ENCODE measurements around the gene EPN1. TPM values are rescaled to one million over a fixed set of nuclear protein-coding genes. Genes with fewer than 3 reads are reported as not detected.

The EPN1 gene
- total and polyA plus RNA-seq, 9 of the 15 experiments (the other 6 are each of a cell fraction or from before 2014, with no cell fraction given): 0.08 to 138 (median 12.7) TPM

GRCh38 chr19:55647732-55648584 is 27.1 kb upstream of the EPN1 start, which contains the start of gene CCDC106 (continued):
- TF ChIP-seq, protein P1, sequence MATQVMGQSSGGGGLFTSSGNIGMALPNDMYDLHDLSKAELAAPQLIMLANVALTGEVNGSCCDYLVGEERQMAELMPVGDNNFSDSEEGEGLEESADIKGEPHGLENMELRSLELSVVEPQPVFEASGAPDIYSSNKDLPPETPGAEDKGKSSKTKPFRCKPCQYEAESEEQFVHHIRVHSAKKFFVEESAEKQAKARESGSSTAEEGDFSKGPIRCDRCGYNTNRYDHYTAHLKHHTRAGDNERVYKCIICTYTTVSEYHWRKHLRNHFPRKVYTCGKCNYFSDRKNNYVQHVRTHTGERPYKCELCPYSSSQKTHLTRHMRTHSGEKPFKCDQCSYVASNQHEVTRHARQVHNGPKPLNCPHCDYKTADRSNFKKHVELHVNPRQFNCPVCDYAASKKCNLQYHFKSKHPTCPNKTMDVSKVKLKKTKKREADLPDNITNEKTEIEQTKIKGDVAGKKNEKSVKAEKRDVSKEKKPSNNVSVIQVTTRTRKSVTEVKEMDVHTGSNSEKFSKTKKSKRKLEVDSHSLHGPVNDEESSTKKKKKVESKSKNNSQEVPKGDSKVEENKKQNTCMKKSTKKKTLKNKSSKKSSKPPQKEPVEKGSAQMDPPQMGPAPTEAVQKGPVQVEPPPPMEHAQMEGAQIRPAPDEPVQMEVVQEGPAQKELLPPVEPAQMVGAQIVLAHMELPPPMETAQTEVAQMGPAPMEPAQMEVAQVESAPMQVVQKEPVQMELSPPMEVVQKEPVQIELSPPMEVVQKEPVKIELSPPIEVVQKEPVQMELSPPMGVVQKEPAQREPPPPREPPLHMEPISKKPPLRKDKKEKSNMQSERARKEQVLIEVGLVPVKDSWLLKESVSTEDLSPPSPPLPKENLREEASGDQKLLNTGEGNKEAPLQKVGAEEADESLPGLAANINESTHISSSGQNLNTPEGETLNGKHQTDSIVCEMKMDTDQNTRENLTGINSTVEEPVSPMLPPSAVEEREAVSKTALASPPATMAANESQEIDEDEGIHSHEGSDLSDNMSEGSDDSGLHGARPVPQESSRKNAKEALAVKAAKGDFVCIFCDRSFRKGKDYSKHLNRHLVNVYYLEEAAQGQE (IDR thresholded peaks at IDR 0.05; ENCODE audit: borderline replicate concordance): no peak
- TF ChIP-seq, protein P1 (CRISPR knock-in tag; IDR thresholded peaks at IDR 0.05; ENCODE audit: low read depth): 0 out of 2 replicates have a peak, but pooled peaks have one; percentile 38
- TF ChIP-seq NBN (IDR thresholded peaks at IDR 0.05; ENCODE audit: low read depth) (peak; percentile 70; the same call in 1 of the 2 replicates), CCNT2 (IDR thresholded peaks at IDR 0.05; ENCODE audit: borderline replicate concordance, extremely low read depth, insufficient read length, low read depth, low read length) (peak; percentile 45), ZBTB8A (IDR thresholded peaks at IDR 0.05; ENCODE audit: partially characterized antibody) (no peak), ZNF12 (CRISPR knock-in tag; IDR thresholded peaks at IDR 0.05) (peak; percentile 21; the same call in 1 of the 2 replicates), SPI1 (IDR thresholded peaks at IDR 0.05; ENCODE audit: borderline replicate concordance, low read depth, low read length) (no peak), DLX4 (CRISPR knock-in tag; IDR thresholded peaks at IDR 0.05) (no peak), TAF1 (IDR thresholded peaks at IDR 0.05; ENCODE audit: control insufficient read depth, extremely low read depth, insufficient read depth, low read length, severe bottlenecking) (no peak), HMGN3 (IDR thresholded peaks at IDR 0.05; ENCODE audit: borderline replicate concordance, extremely low read depth, insufficient read length, low read depth, low read length) (peak; percentile 53), HDAC2 (IDR thresholded peaks at IDR 0.05) (peak; percentile 59; the same call in 1 of the 2 replicates), NCOA2 (IDR thresholded peaks at IDR 0.05; ENCODE audit: partially characterized antibody in 2 of 2) (peak in 1 of 2 experiments; percentile 100), HMGXB4 (CRISPR knock-in tag; IDR thresholded peaks at IDR 0.05) (peak; percentile 62; the same call in 1 of the 2 replicates)
- TF ChIP-seq, protein P2, sequence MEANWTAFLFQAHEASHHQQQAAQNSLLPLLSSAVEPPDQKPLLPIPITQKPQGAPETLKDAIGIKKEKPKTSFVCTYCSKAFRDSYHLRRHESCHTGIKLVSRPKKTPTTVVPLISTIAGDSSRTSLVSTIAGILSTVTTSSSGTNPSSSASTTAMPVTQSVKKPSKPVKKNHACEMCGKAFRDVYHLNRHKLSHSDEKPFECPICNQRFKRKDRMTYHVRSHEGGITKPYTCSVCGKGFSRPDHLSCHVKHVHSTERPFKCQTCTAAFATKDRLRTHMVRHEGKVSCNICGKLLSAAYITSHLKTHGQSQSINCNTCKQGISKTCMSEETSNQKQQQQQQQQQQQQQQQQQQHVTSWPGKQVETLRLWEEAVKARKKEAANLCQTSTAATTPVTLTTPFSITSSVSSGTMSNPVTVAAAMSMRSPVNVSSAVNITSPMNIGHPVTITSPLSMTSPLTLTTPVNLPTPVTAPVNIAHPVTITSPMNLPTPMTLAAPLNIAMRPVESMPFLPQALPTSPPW (CRISPR knock-in tag; IDR thresholded peaks at IDR 0.05): peak; percentile 98
